K562 treated with DMSO at 1 percent for 4 hours (cell line): ENCODE results near the gene NAGLU. TPM values are rescaled to one million over a fixed set of nuclear protein-coding genes. Genes with fewer than 3 reads are reported as not detected.

Experiments used
- total RNA-seq: library from RNA; unstranded; fragments of 300-600 nt; gene quantifications from 2 replicates; pipeline ENCODE4 v1.2.3, GENCODE V29; 2022; ENCODE audit not compliant: insufficient read depth

NAGLU gene
- total RNA-seq: 13.2 and 16.3 TPM in 2 replicates

DNA sequence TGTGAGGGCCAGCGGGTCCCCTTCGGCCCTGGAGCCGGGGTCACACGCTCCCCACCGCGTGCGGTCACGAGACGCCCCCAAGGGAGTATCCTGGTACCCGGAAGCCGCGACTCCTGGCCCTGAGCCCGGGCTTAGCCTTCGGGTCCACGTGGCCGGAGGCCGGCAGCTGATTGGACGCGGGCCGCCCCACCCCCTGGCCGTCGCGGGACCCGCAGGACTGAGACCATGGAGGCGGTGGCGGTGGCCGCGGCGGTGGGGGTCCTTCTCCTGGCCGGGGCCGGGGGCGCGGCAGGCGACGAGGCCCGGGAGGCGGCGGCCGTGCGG is at the start of gene NAGLU:
NAGLU (plus strand) TSS at position 194 of the 324 bp plus-strand sequence; CDS start at position 226, 32 bp downstream.

DNA sequence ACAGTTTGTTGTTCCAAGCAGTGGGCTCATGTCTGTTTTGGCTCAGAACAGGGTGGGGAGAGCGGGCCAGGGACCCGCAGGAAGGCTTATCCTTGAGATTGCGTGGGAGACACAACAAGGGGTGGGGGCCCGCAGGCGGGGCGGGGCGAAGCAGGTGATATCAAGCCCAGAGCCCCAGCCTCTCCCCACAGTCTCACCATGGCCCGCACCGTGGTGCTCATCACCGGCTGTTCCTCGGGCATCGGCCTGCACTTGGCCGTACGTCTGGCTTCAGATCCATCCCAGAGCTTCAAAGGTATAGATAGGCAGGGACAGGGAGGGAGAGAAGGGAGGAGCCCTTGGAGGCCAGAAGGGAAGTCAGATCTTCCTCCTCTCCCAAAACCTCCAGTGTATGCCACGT is 16.7 kb downstream of the NAGLU start, which contains the start of gene HSD17B1:
HSD17B1 (plus strand) TSS at position 188 of the 400 bp plus-strand sequence; CDS start at position 199, 11 bp downstream.

DNA sequence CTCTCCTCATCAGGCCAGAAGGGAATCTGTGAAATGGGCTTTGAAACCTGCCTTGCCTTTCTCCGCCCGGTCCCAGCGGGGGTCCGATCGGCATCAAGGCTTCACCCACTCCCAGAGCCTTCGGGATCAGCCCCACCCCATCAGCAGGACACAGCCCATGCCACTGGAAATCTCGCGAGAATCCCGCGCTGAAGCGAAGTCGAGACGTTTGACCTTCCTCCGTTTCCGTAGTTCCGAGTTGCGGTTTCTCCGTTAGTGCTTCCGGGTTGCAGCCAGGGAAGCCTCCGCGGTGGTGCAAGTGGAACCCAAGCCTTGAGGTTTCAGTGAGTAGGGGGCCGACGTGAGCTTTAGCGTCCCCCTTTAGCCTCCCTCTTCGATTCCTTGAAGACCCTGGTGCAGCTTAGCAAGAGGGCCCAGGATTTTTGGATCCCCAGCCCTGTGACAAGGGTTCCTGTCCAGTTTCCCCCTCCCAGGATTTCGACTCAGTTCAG is 25.9 kb downstream of the NAGLU start, which contains the start of gene COASY:
COASY (plus strand) TSS at position 252 of the 491 bp plus-strand sequence. CDS start 475 bp downstream, outside the sequence.

DNA sequence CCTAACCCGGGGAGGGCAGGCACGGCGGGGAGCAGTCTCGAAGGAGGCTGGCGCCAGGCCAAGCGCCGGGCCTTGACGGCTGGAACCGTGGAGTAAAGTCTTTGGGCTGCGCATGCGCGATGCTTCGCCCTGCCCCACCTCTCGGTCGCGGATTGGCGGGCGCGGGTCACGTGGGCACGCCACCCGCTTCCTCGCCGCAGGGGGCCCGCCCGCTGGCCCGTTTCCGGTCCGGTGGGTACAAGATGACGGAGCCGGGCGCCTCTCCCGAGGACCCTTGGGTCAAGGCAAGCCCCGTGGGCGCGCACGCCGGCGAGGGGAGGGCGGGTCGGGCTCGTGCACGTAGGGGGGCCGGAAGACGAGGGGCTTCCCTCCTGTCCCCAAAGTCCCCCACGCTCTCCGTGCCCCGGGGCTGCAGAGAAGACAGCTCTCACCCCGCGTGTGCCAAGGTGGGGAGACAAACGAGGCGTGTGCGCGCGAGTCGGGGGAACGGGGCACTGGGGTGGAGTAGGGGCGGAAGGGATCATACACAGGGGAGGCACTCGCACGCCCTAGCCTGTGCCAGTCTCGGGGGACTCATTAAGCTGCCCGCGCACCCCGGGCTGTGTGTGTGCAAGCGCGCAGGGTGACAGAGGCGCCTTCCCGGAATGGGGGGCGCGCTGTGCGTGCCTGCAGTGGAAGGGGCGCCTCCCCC is 31.0 kb downstream of the NAGLU start, which contains the start of gene MLX:
MLX (plus strand) TSS at position 218 of the 691 bp plus-strand sequence; CDS start at position 243, 25 bp downstream.

DNA sequence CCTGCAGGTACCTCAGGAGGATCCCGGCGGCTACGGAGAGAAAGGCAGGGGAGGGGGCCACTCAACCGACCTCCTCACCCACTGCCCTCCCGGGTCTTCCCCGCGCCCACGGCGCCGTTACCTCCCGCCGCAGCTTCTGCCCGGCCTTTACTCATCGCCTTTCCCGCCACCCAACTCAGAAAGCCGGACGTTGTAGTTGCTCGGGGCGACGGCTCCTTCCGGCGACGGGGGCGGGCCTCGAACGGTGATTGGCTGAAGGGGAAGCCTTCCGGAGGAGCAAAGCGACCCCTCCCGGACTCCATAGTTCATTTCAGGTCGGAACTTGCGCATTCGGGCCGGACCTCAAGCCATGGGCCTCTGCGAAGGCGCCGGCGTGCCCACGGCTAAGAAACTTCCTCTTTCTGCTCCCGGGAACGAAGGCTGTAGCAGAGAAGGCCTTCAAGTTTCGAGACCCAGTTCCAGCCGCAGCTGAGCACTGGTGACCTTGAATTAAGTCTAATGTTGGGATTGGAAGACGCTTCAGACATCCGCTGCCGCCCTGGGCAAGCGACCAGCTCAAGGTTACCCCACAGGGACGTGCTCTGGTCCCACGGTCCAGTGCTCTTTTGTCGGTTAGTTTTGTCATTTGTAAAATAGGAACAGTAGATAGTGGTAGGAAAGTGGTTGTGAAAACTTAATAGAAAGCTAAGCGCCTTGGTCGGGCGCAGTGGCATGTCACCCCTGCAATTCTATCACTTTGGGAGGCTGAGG is 41.7 kb downstream of the NAGLU start, which contains the start of gene PSMC3IP:
PSMC3IP (minus strand) TSS at position 198 of the 750 bp plus-strand sequence; CDS start at position 155, 43 bp downstream.

Other genes starting within 250 kb of the NAGLU start
- gene STAT5A, start 247.7 kb upstream of the NAGLU start, total RNA-seq: 95.5 and 97.4 TPM in 2 replicates
- gene STAT3, start 147.8 kb upstream of the NAGLU start, total RNA-seq: 75.1 and 79.1 TPM in 2 replicates
- gene CAVIN1, start 113.0 kb upstream of the NAGLU start, total RNA-seq: 71.3 and 82.9 TPM in 2 replicates
- 52.6 and 60.6 TPM in 2 replicates for gene ATP6V0A1, start 77.4 kb upstream of the NAGLU start, total RNA-seq
- 7.7 and 8.1 TPM in 2 replicates for gene HSD17B1, start 16.7 kb downstream of the NAGLU start, total RNA-seq
- 109 and 140 TPM in 2 replicates for gene COASY, start 25.9 kb downstream of the NAGLU start, total RNA-seq
- 31.3 and 35.0 TPM in 2 replicates for gene MLX, start 30.9 kb downstream of the NAGLU start, total RNA-seq
- gene PSMC3IP, start 41.5 kb downstream of the NAGLU start, total RNA-seq: 52.8 and 68.2 TPM in 2 replicates
- 19.3 and 21.9 TPM in 2 replicates for gene RETREG3, start 73.1 kb downstream of the NAGLU start, total RNA-seq
- gene TUBG1, start 73.4 kb downstream of the NAGLU start, total RNA-seq: 113 and 129 TPM in 2 replicates
- gene TUBG2, start 123.0 kb downstream of the NAGLU start, total RNA-seq: not detected in 2 replicates
- 32.9 and 42.6 TPM in 2 replicates for gene PLEKHH3, start 140.8 kb downstream of the NAGLU start, total RNA-seq
- gene CCR10, start 145.6 kb downstream of the NAGLU start, total RNA-seq: 7.6 and 9.2 TPM in 2 replicates
- gene CNTNAP1, start 146.3 kb downstream of the NAGLU start, total RNA-seq: 1.3 and 3.1 TPM in 2 replicates
- 17.7 and 17.9 TPM in 2 replicates for gene EZH1, start 208.8 kb downstream of the NAGLU start, total RNA-seq
- gene RAMP2, start 225.0 kb downstream of the NAGLU start, total RNA-seq: not detected in 2 replicates
- 93.6 and 122 TPM in 2 replicates for gene VPS25, start 237.2 kb downstream of the NAGLU start, total RNA-seq
- 5.5 and 14.0 TPM in 2 replicates for gene WNK4, start 244.4 kb downstream of the NAGLU start, total RNA-seq